GM19372 (cell line): ENCODE results near the gene PARVA.

Source experiments
- ATAC-seq: cut with Tn5 transposase; IDR thresholded peaks from one replicate; pipeline ENCODE4 v1.9.1; 2021; ENCODE audit warnings: mild to moderate bottlenecking, low read depth, moderate library complexity; ENCODE audit not compliant: unreplicated experiment

The PARVA gene

DNA sequence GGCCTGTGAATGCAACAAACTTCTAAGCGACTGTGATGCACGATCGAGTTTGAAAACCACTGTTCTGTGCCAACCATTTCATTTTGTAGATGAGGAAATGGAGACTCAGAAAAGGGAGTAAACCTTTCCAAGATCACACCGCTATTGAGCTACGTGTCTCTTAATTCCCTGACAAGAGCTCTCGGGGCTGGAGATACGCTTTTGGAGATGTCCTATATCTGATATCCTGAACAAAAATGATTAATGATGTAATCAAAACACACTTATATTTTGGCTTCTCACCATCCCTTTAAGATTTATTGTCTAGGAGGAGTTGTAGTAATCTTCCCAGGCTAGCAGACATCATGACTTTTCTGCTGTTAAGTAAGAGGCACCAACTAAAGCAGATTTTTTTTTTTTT is 1.7 kb upstream of the PARVA start:
- no peak for ATAC-seq

GRCh38 chr11:12376259-12377081 is 901 bp upstream of the PARVA start:
- no peak for ATAC-seq

DNA sequence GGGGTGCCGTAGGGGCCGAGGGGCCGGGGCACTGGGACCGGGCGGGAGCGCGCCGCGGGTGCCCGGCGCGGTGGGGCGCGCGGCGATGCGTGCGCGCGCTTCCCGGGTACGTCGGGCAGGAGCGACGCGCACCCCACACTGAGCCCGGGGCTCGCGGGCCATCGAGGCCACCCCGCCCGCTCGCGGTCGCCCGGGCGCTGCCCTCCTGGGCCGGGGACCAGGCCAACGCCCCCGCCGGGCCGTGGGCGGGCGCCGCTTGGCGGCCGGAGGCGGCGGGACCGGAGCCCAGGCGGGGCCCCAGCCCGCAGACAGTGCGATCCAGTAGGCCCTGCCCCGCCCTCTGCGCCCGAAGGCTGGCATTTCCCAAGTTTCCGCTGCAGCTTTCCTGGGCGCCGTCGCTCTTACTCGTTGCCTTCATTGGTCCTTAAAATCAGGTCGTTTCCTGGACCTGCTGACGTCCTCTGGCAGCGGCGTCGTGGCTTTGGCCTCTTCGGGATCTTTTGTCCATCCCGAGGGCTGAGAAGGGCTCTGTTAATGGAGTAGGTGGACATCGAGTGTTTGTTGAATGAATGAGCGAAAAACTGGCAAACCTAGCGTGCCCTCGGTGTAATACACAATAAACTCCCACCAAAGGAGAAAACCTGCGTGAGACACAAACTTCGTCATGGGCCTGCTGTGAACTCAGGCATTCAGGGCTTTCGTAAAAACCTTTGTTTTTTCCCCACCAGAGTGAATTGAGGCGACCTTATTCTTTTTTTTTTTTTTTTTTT is 638 bp downstream of the PARVA start:
- no peak for ATAC-seq

DNA sequence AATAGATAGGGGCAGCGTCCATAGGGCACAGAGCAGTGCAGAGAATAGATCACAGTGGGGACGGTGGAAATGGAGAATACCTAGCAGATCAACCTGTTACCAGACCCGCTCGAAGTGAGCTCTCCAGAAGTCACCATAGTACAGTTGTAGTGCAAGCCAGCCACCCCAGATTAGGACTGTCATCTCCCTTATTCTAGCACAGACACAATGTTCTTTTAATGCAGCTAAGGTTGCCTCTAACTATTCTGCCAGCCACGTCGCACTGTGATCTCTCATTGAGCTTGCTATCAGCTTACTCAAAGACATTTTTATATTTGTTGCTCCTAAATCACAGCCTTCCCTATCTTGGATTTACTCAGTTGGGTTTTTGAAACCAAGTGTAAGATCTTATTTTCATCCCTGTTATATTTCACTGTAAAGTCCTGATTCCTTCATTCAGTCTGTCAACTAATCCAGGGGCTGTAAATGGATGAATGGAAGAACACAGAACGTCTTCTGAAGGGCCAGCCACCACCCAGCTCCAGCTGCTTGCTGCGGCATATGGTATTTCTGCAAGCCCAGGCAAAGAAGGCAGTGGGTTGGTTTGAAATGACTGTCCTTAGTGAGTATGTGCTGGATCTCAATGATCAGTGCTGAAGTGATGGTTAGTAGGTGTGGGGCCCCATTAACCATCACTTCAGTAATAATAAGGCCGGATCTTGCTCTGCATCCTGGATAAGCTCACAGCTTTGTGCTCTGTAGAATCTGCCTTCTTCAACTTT is 3.4 kb downstream of the PARVA start:
- ATAC-seq = no peak

GRCh38 chr11:12381875-12382274 is 4.5 kb downstream of the PARVA start:
- no peak for ATAC-seq

DNA sequence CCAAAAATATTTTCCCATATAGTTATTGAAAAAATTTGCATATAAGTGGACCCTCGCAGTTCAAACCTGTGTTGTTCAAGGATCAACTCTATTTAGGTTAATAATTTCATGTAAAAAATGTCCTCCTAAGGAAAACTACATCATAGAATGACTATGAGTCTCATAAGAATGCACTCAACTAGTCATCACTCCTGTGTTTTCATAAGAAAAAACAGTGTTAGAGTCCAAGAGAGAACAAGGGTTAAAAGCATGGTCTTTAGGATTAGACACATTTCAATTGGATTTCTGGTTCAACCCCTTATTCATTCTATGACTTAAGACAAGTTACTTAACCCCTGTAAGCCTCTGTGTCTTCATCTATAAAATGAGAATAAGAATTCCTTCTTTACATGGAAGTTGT is 5.1 kb downstream of the PARVA start:
- no peak for ATAC-seq

DNA sequence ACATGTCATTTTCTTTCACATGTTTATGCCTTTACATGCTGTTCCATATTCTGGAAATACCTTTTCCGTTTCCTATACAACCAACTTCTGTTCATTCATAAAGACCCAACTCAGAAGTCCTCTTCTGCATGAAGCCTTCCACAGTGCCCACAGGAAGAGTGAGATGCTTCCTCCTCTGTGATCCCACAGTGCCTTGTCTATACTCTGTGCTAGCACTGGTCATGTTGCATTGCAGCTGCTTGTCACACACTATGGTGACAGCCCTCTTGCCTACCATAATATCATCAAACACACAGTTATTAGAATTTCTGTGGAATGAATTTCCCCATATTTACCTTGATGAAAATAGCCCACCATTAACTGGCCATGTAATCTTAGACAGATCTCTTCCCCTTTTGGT is 8.9 kb downstream of the PARVA start:
- ATAC-seq = no peak

DNA sequence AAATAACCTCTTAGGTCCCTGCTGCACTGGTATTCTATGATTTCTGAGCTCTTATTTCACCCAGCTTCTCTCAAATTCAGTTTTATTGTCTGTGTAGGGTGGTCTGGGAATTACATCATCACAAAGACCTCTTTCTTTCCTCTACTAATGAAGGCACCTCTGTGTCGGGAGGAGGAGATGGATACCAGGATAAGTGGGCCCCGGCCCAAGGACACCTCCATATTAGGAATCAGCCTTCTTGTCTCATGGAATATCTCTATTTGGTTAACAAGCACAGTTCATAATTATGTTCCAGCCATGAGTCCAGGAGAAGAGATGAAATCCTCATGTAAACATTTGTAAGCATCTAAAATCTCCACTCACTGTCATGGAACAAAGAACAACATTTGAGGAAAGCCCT is 9.4 kb downstream of the PARVA start:
- no peak for ATAC-seq

GRCh38 chr11:12388173-12388572 is 10.8 kb downstream of the PARVA start:
- no peak for ATAC-seq

- no peak for ATAC-seq
Measured at GRCh38 chr11:12388939-12389670, 11.7 kb downstream of the PARVA start.

DNA sequence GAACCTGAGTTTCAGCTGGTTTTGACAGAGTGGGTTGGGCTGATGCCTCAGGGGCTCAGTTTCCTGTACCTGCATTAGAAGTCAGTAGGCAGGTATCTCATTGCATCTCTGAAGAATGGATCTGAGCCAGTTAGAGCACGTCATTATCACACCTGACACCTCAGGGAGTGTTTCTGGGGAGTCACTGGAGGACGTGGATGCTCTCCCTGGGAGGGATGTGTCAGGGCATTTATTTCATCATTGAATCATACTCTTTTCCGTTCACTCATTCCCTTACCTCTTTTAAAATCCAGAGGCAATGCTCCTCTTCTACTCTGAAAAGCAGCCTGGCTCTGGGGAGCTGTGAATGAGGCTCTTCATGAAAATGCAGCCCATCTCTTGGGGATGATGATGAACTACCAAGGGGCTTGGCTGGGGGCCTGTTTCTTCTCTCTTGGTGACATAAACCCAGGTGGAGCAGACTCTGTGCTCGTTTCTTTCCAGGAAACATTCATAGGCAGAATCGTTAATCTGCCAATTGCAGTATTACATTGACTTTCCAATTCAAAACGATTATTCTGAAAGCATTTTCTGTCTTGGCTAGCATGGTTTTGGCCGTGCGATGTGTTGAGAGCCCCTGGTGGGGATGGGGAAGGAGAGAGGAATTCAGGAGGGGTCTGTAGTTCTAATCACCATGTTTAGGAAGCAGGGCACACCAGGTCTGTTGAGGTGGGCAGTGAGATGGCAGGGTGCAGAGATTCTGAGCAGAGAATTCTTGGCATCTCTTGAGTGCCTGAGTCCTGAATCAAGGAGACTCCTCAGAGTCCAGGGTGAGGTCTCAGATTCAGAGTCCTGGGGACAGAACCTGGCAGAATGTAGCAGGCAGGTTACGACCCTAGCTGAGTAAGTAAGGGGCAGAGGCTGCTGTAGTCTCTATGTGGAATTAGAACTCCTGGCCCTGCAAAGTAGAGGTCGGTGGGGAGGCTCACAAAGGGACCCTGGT is 12.6 kb downstream of the PARVA start:
- no peak for ATAC-seq

DNA sequence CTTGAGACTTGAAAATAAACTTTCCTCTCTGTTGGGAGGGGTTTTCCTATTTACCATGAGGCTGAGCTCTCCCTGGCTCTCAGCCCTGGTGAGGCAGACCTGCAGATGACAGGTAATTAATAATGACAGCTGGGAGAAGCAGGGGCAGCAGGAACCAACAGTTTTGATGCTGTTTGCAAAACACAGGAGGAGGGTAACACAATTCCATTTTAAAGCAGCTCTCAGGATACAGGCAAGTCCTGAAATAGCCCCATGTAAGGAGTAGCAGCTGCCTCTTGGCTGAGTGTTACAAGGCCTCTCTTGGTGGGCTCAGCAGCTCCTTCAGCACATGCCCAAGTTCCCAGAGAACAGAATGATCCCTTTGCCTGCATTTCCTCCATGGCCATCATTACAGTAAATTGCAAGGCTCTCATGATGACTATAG is 13.3 kb downstream of the PARVA start:
- ATAC-seq = no peak

GRCh38 chr11:12392672-12393071 is 15.3 kb downstream of the PARVA start:
- ATAC-seq = no peak

DNA sequence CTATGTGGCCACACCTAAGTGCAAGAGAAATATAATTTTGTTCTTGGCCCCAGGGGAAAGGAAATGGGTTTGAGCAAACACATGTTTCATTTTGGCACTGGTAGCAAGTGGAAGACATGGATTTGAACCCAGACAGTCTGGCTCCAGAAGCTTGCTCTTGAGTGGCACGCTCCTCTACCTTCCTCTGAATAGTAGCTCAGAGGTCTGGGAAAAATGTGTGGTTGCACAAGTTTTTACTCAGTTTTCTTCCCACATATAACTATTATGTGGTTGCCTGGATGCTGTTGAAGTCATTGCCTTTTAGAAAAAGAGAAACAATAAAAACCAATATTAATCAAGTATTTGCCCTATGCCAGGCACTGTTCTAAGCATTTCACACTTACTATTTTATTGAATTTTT is 16.3 kb downstream of the PARVA start:
- ATAC-seq = no peak

GRCh38 chr11:12394601-12395000 is 17.2 kb downstream of the PARVA start:
- no peak for ATAC-seq

GRCh38 chr11:12395333-12395732 is 18.0 kb downstream of the PARVA start:
- ATAC-seq = no peak

GRCh38 chr11:12397931-12398334 is 20.6 kb downstream of the PARVA start:
- ATAC-seq = no peak

GRCh38 chr11:12399355-12399754 is 22.0 kb downstream of the PARVA start:
- ATAC-seq = no peak

- no peak for ATAC-seq
Measured at GRCh38 chr11:12402025-12402424, 24.7 kb downstream of the PARVA start.
